HEK293 (cell line): ENCODE results near the gene TSPAN9.

Source experiments
- CTCF ChIA-PET: fragments of 350-600 bp; formaldehyde crosslinking; extraction: SDS; loops from one replicate; lab custom pipeline; 2021; ENCODE audit warnings: antibody characterized with exemption; lab: Yijun Ruan, JAX
- POLR2A ChIA-PET: fragments of 300-600 bp; formaldehyde crosslinking; extraction: SDS; loops from one replicate; lab custom pipeline; 2020; ENCODE audit warnings: antibody characterized with exemption, inconsistent platforms; lab: Yijun Ruan, JAX
- H3K27ac ChIP-seq: fragments of 200-500 bp; sonication (Bioruptor generic); 2 replicates; pipeline ENCODE4 v1.5.1; 2014; ENCODE audit warnings: low read depth, low read length, control low read depth, inconsistent platforms; ENCODE audit errors: extremely low read depth
- H3K36me3 ChIP-seq, 2 experiments: fragments of 200-500 bp in 1 of 2; sonication (Bioruptor generic) in 1 of 2; 1 replicate in 1 of 2; 2 replicates in 1 of 2; pipeline ENCODE4 v1.5.1; 2014 to 2017; ENCODE audit warnings: inconsistent platforms in 2 of 2, low read length in 2 of 2; ENCODE audit not compliant: control insufficient read depth in 2 of 2, insufficient read depth in 1 of 2
- H3K4me1 ChIP-seq: fragments of 200-500 bp; sonication (Bioruptor generic); 2 replicates; pipeline ENCODE4 v1.5.1; 2014; ENCODE audit warnings: mild to moderate bottlenecking, low read length, inconsistent platforms; ENCODE audit not compliant: control insufficient read depth, insufficient read depth
- H3K4me3 ChIP-seq: 2 replicates; pipeline ENCODE4 v1.5.1; 2011; ENCODE audit warnings: low read depth, mild to moderate bottlenecking, control low read depth, low read length, moderate library complexity
- H3K9me3 ChIP-seq: fragments of 200-500 bp; sonication (Bioruptor generic); 2 replicates; pipeline ENCODE4 v1.5.1; 2014; ENCODE audit warnings: low read depth, low read length, inconsistent platforms; ENCODE audit not compliant: control insufficient read depth, insufficient read depth
- BCL11B ChIP-seq: fragments of 450-650 bp; formaldehyde crosslinking; IDR thresholded peaks from 2 replicates; pipeline ENCODE4 v1.5.1; 2016; ENCODE audit warnings: low read depth, missing biosample characterization, missing genetic modification characterization
- MYNN ChIP-seq: fragments of 450-650 bp; formaldehyde crosslinking; IDR thresholded peaks from 2 replicates; pipeline ENCODE4 v1.5.1; 2016; ENCODE audit warnings: missing biosample characterization, missing genetic modification characterization, borderline replicate concordance
- PRDM2 ChIP-seq: fragments of 450-650 bp; formaldehyde crosslinking; IDR thresholded peaks from 2 replicates; pipeline ENCODE4 v1.5.1; 2016; ENCODE audit warnings: missing biosample characterization, missing genetic modification characterization, borderline replicate concordance
- REPIN1 ChIP-seq: fragments of 450-650 bp; formaldehyde crosslinking; IDR thresholded peaks from 2 replicates; pipeline ENCODE4 v1.5.1; 2017; ENCODE audit warnings: missing biosample characterization, missing genetic modification characterization, low read depth
- SP3 ChIP-seq: fragments of 450-650 bp; formaldehyde crosslinking; IDR thresholded peaks from 2 replicates; pipeline ENCODE4 v1.5.1; 2016; ENCODE audit warnings: missing biosample characterization, missing genetic modification characterization
- ZBTB1 ChIP-seq: fragments of 450-650 bp; formaldehyde crosslinking; IDR thresholded peaks from 2 replicates; pipeline ENCODE4 v1.5.1; 2016; ENCODE audit warnings: missing biosample characterization, missing genetic modification characterization
- ZNF121 ChIP-seq: fragments of 450-650 bp; formaldehyde crosslinking; IDR thresholded peaks from 2 replicates; pipeline ENCODE4 v1.5.1; 2016; ENCODE audit warnings: missing biosample characterization, missing genetic modification characterization
- ZNF132 ChIP-seq: fragments of 450-650 bp; formaldehyde crosslinking; IDR thresholded peaks from 2 replicates; pipeline ENCODE4 v1.5.1; 2017; ENCODE audit warnings: missing biosample characterization, missing genetic modification characterization, borderline replicate concordance
- ZNF133 ChIP-seq: fragments of 450-650 bp; formaldehyde crosslinking; IDR thresholded peaks from 2 replicates; pipeline ENCODE4 v1.5.1; 2016; ENCODE audit warnings: missing biosample characterization, missing genetic modification characterization
- ZNF146 ChIP-seq: fragments of 450-650 bp; formaldehyde crosslinking; IDR thresholded peaks from 2 replicates; pipeline ENCODE4 v1.5.1; 2016; ENCODE audit warnings: missing biosample characterization, missing genetic modification characterization
- ZNF280D ChIP-seq: fragments of 450-650 bp; formaldehyde crosslinking; IDR thresholded peaks from 2 replicates; pipeline ENCODE4 v1.5.1; 2016; ENCODE audit warnings: missing biosample characterization, missing genetic modification characterization
- ZNF354C ChIP-seq: fragments of 450-650 bp; formaldehyde crosslinking; IDR thresholded peaks from 2 replicates; pipeline ENCODE4 v1.5.1; 2016; ENCODE audit warnings: missing biosample characterization, missing genetic modification characterization, low read depth, borderline replicate concordance
- ZNF416 ChIP-seq: fragments of 450-650 bp; formaldehyde crosslinking; IDR thresholded peaks from 2 replicates; pipeline ENCODE4 v1.5.1; 2016; ENCODE audit warnings: missing biosample characterization, missing genetic modification characterization
- ZNF488 ChIP-seq: fragments of 450-650 bp; formaldehyde crosslinking; IDR thresholded peaks from 2 replicates; pipeline ENCODE4 v1.5.1; 2016; ENCODE audit warnings: missing biosample characterization, missing genetic modification characterization
- ZNF514 ChIP-seq: fragments of 450-650 bp; formaldehyde crosslinking; IDR thresholded peaks from 2 replicates; pipeline ENCODE4 v1.5.1; 2016; ENCODE audit warnings: missing biosample characterization, missing genetic modification characterization
- ZNF830 ChIP-seq: fragments of 450-650 bp; IDR thresholded peaks from 2 replicates; pipeline ENCODE4 v1.5.0; 2018; ENCODE audit warnings: missing biosample characterization, missing genetic modification characterization, low read depth, mild to moderate bottlenecking, moderate library complexity
- ZNF837 ChIP-seq: fragments of 450-650 bp; formaldehyde crosslinking; IDR thresholded peaks from 2 replicates; pipeline ENCODE4 v1.5.1; 2016; ENCODE audit warnings: missing biosample characterization, missing genetic modification characterization
- TF ChIP-seq, protein P1 (sequence below): fragments of 450-650 bp; formaldehyde crosslinking; IDR thresholded peaks from 2 replicates; pipeline ENCODE4 v1.5.1; 2017; ENCODE audit warnings: missing biosample characterization, missing genetic modification characterization
- TF ChIP-seq, protein P2 (sequence below): fragments of 450-650 bp; formaldehyde crosslinking; IDR thresholded peaks from 2 replicates; pipeline ENCODE4 v1.5.1; 2016; ENCODE audit warnings: missing biosample characterization, missing genetic modification characterization

Gene TSPAN9

GRCh38 chr12:3333583-3333982, 256.4 kb downstream of the TSPAN9 start:
- TF ChIP-seq ZNF132 (tag by site-specific recombination) (no peak), PRDM2 (no peak), SP3 (tag by site-specific recombination) (no peak), BCL11B (tag by site-specific recombination) (no peak)
- H3K27ac ChIP-seq = no peak overlapping the region
- no peak overlapping the region for H3K4me3 ChIP-seq
- H3K36me3 ChIP-seq = no peaks in the 10 kb centered on the region
- CTCF ChIA-PET = interaction anchor here (0.6 to 2.2 kb wide), 4 partner anchors 8 to 406 kb away, joined by 4 to 9 read pairs (median 6); no protein-coding TSS in a partner anchor
- no peaks in the 10 kb centered on the region for H3K9me3 ChIP-seq
- POLR2A ChIA-PET = no interaction called here
- no peaks in the 10 kb centered on the region for H3K4me1 ChIP-seq

GRCh38 chr12:3333991-3334391, 256.8 kb downstream of the TSPAN9 start:
- ChIA-PET POLR2A (no interaction called here), CTCF (interaction anchor here (1.7 to 2.2 kb wide), 3 partner anchors 8 to 34 kb away, joined by 4 to 9 read pairs (median 8); no protein-coding TSS in a partner anchor)
- no peak overlapping the region for H3K4me3 ChIP-seq
- no peaks in the 10 kb centered on the region for H3K9me3 ChIP-seq
- TF ChIP-seq ZNF146 (tag by site-specific recombination) (no peak), ZNF416 (tag by site-specific recombination) (no peak), ZNF488 (no peak), ZBTB1 (tag by site-specific recombination) (no peak), ZNF121 (tag by site-specific recombination) (no peak), ZNF837 (tag by site-specific recombination) (no peak), ZNF132 (tag by site-specific recombination) (no peak), ZNF514 (no peak), MYNN (tag by site-specific recombination) (no peak)
- no peak overlapping the region for H3K27ac ChIP-seq
- no peaks in the 10 kb centered on the region for H3K36me3 ChIP-seq
- H3K4me1 ChIP-seq = no peaks in the 10 kb centered on the region

- ChIA-PET POLR2A (no interaction called here), CTCF (interaction anchor here (0.7 to 1.7 kb wide), 3 partner anchors 31 to 691 kb away, joined by 3 to 9 read pairs (median 5); no protein-coding TSS in a partner anchor)
- H3K4me1 ChIP-seq = no peaks in the 10 kb centered on the region
- TF ChIP-seq REPIN1 (no peak), ZNF133 (tag by site-specific recombination) (no peak), ZNF354C (tag by site-specific recombination) (no peak), ZNF280D (tag by site-specific recombination) (no peak), ZNF830 (no peak)
- TF ChIP-seq, protein P1, sequence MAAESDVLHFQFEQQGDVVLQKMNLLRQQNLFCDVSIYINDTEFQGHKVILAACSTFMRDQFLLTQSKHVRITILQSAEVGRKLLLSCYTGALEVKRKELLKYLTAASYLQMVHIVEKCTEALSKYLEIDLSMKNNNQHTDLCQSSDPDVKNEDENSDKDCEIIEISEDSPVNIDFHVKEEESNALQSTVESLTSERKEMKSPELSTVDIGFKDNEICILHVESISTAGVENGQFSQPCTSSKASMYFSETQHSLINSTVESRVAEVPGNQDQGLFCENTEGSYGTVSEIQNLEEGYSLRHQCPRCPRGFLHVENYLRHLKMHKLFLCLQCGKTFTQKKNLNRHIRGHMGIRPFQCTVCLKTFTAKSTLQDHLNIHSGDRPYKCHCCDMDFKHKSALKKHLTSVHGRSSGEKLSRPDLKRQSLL (tag by site-specific recombination) = no peak
- TF ChIP-seq, protein P2, sequence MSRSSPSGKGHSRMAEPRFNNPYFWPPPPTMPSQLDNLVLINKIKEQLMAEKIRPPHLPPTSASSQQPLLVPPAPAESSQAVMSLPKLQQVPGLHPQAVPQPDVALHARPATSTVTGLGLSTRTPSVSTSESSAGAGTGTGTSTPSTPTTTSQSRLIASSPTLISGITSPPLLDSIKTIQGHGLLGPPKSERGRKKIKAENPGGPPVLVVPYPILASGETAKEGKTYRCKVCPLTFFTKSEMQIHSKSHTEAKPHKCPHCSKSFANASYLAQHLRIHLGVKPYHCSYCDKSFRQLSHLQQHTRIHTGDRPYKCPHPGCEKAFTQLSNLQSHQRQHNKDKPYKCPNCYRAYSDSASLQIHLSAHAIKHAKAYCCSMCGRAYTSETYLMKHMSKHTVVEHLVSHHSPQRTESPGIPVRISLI (tag by site-specific recombination) = no peak
Measured at GRCh38 chr12:3335078-3335487, 257.9 kb downstream of the TSPAN9 start.

More at GRCh38 chr12:3335078-3335487, 257.9 kb downstream of the TSPAN9 start:
- no peaks in the 10 kb centered on the region for H3K9me3 ChIP-seq
- H3K4me3 ChIP-seq = no peak overlapping the region
- no peaks in the 10 kb centered on the region for H3K36me3 ChIP-seq
- H3K27ac ChIP-seq = no peak overlapping the region
